Mucosa of descending colon (tissue), 3 donors: ENCODE results near the gene SH2D3C. TPM values are rescaled to one million over a fixed set of nuclear protein-coding genes. Genes with fewer than 3 reads are reported as not detected.

Experiments
- ATAC-seq: fragments of 200-7000 bp; cut with Tn5 transposase; one replicate; pipeline ENCODE4 v1.9.1; 2020; ENCODE audit warnings: mild to moderate bottlenecking, moderate library complexity
- DNase-seq, 3 donors: peaks; one replicate each; pipeline ENCODE4 v3.0.0-alpha.2; 2020
- H3K36me3 ChIP-seq: fragments of 200-600 bp; one replicate; pipeline ENCODE4 v1.8.0; 2021; ENCODE audit warnings: low read depth, mild to moderate bottlenecking
- H3K4me1 ChIP-seq: fragments of 200-600 bp; one replicate; pipeline ENCODE4 v1.8.0; 2021; ENCODE audit warnings: low read depth, mild to moderate bottlenecking
- H3K4me3 ChIP-seq: fragments of 200-600 bp; one replicate; pipeline ENCODE4 v1.8.0; 2021; ENCODE audit warnings: mild to moderate bottlenecking
- H3K9me3 ChIP-seq: fragments of 200-600 bp; one replicate; pipeline ENCODE4 v1.8.0; 2021; ENCODE audit warnings: mild to moderate bottlenecking
- CTCF ChIP-seq: fragments of 200-600 bp; IDR thresholded peaks from one replicate; pipeline ENCODE4 v1.8.0; 2022; ENCODE audit warnings: antibody characterized with exemption, mild to moderate bottlenecking
- intact Hi-C, 2 donors: fragments of 100-400 bp; cut with DNase I in 1 of 2; cut with micrococcal nuclease in 1 of 2; formaldehyde crosslinking; loops; one replicate each; pipeline versions ENCODE4 v1.11.0 to v1.11.1; 2022; cut with DNase I, micrococcal nuclease
- total RNA-seq, 3 donors: library from RNA; stranded (reverse); fragmentation: NEBNext Ultra II Directional in 2 of 3; extraction: Animal tissue kit (Norgen Biotek cat#: 25700) in 2 of 3; gene quantifications; one replicate each; pipeline versions ENCODE4 v1.2.1 to v1.2.4, GENCODE V29; 2021 to 2023
- donor health status: DM: no; HTN: no; CAD: no; lungs with moderate emphysema.
- donor health status: DM: no; HTN: no; CAD: no.
- donor health status: DM: no; HTN: yes; CAD: no.

Gene SH2D3C
- total RNA-seq, 3 donors from 2014 or later = 3.2 to 7.4 (median 4.7) TPM

GRCh38 chr9:127809540-127810377, 31.3 kb upstream of the SH2D3C start:
- peaks cover 6% of the 10 kb centered on the region for H3K36me3 ChIP-seq

GRCh38 chr9:127809002-127809539, 30.6 kb upstream of the SH2D3C start:
- no peak overlapping the region for H3K4me3 ChIP-seq

More at GRCh38 chr9:127809540-127810377, 31.3 kb upstream of the SH2D3C start:
- Histone ChIP-seq H3K4me3 (no peak overlapping the region), H3K9me3 (no peaks in the 10 kb centered on the region), H3K4me1 (peaks cover 10% of the 10 kb centered on the region)
- no peak for TF ChIP-seq CTCF
- peak; percentile 79 to 82 (median 79) for DNase-seq
- ATAC-seq = peak; percentile 94
- intact Hi-C loops = no loop called here

GRCh38 chr9:127808347-127809001, 30.0 kb upstream of the SH2D3C start:
- no peak for DNase-seq
- H3K4me1 ChIP-seq = peaks cover 23% of the 10 kb centered on the region
- intact Hi-C loops = no loop called here
- ATAC-seq = no peak
- TF ChIP-seq CTCF = no peak
- no peaks in the 10 kb centered on the region for H3K9me3 ChIP-seq
- peaks cover 6% of the 10 kb centered on the region for H3K36me3 ChIP-seq
- no peak overlapping the region for H3K4me3 ChIP-seq

More at GRCh38 chr9:127809002-127809539, 30.6 kb upstream of the SH2D3C start:
- Histone ChIP-seq H3K9me3 (no peaks in the 10 kb centered on the region), H3K4me1 (peaks cover 17% of the 10 kb centered on the region), H3K36me3 (peaks cover 6% of the 10 kb centered on the region)
- ATAC-seq (no peak), DNase-seq (no peak)
- TF ChIP-seq CTCF = no peak
- intact Hi-C loops = no loop called here

- no peak for TF ChIP-seq CTCF
- ATAC-seq = no peak
- no peak for DNase-seq
- no peaks in the 10 kb centered on the region for H3K9me3 ChIP-seq
- no peaks in the 10 kb centered on the region for H3K36me3 ChIP-seq
- intact Hi-C loops = no loop called here
- H3K4me3 ChIP-seq = no peak overlapping the region
- H3K4me1 ChIP-seq = peaks cover 26% of the 10 kb centered on the region
Measured at GRCh38 chr9:127806871-127807270, 28.4 kb upstream of the SH2D3C start.

GRCh38 chr9:127805620-127806019, 27.2 kb upstream of the SH2D3C start:
- no peak for ATAC-seq
- no peaks in the 10 kb centered on the region for H3K9me3 ChIP-seq
- H3K4me3 ChIP-seq = no peak overlapping the region
- H3K36me3 ChIP-seq = no peaks in the 10 kb centered on the region
- DNase-seq = peak in 1 of 3 donors; percentile 62
- no peak for TF ChIP-seq CTCF
- intact Hi-C loops = no loop called here
- peaks cover 30% of the 10 kb centered on the region for H3K4me1 ChIP-seq
